ENCODE measurements around the gene B4GALT3. TPM values are rescaled to one million over a fixed set of nuclear protein-coding genes. Genes with fewer than 3 reads are reported as not detected.

Gene B4GALT3
- total and polyA plus RNA-seq, 2 of the 8 experiments (the other 6 are each of a cell fraction or from before 2014, with no cell fraction given): 42.3 to 43.0 TPM

GRCh38 chr1:161160671-161161145 is 16.6 kb downstream of the B4GALT3 start:
- Histone ChIP-seq H3K4me2 (ENCODE audit: insufficient read depth in 1 of 2, low read depth in 2 of 2, low read length in 2 of 2) (peak overlapping the region in 1 of 2 experiments; percentile 63; a peak in 1 of 4 replicates), H3K79me1 (ENCODE audit: low read depth, low read length) (no peaks in the 10 kb centered on the region; the same call in 1 of the 2 replicates), H2BK20ac (ENCODE audit: low read length) (no peak overlapping the region), H3K9ac (replicated peaks in 1 of 4; ENCODE audit: extremely low read depth in 1 of 4, low read depth in 3 of 4, low read length in 3 of 4) (no peak overlapping the region), H4K91ac (replicated peaks; ENCODE audit: insufficient read length, low read length) (no peak overlapping the region), H3K27me3 (replicated peaks in 1 of 4; ENCODE audit: control insufficient read depth in 3 of 4, extremely low read depth in 1 of 4, insufficient read depth in 3 of 4, low read length in 3 of 4) (no peaks in the 10 kb centered on the region), H3K79me2 (ENCODE audit: control insufficient read depth in 1 of 2, insufficient read depth in 2 of 2, low read length in 2 of 2) (no peaks in the 10 kb centered on the region; a peak in 1 of 4 replicates), H3K18ac (ENCODE audit: extremely low read depth, low read length) (no peak overlapping the region), H2BK120ac (replicated peaks; ENCODE audit: low read depth, low read length) (no peak overlapping the region), H2BK15ac (ENCODE audit: low read length) (no peak overlapping the region), H3K36me3 (ENCODE audit: control insufficient read depth in 2 of 4, insufficient read depth in 4 of 4, low read length in 3 of 4) (peaks cover 2 to 12% (median 7%) of the 10 kb centered on the region in 4 experiments; a peak in 5 of 8 replicates), H3K27ac (ENCODE audit: low read depth, low read length) (no peak overlapping the region), H2AFZ (ENCODE audit: low read length) (no peak overlapping the region), H2BK5ac (ENCODE audit: low read depth, low read length) (no peak overlapping the region), H3K56ac (replicated peaks; ENCODE audit: insufficient read length, low read depth, low read length) (no peak overlapping the region), H3K23me2 (ENCODE audit: low read depth, low read length) (peaks cover 6% of the 10 kb centered on the region), H3K14ac (ENCODE audit: insufficient read length) (no peak overlapping the region), H2AK5ac (ENCODE audit: low read depth, low read length) (no peak overlapping the region), H3K4me1 (replicated peaks in 1 of 4; ENCODE audit: control insufficient read depth in 3 of 4, insufficient read depth in 4 of 4, low read length in 3 of 4) (peaks cover 0 to 20% (median 8%) of the 10 kb centered on the region in 4 experiments; a peak in 5 of 7 replicates), H4K5ac (ENCODE audit: insufficient read length, low read depth, low read length) (no peak overlapping the region), H3K9me3 (ENCODE audit: insufficient read depth in 2 of 2, low read depth in 1 of 2, low read length in 1 of 2) (no peaks in the 10 kb centered on the region), H3K4me3 (ENCODE audit: extremely low read depth in 1 of 4, insufficient read depth in 2 of 4, low read depth in 3 of 4, low read length in 4 of 4) (no peak overlapping the region), H4K20me1 (replicated peaks in 1 of 2; ENCODE audit: control insufficient read depth in 1 of 2, insufficient read depth in 2 of 2, low read length in 2 of 2) (no peaks in the 10 kb centered on the region), H3K23ac (ENCODE audit: insufficient read length) (no peak overlapping the region), H4K8ac (ENCODE audit: extremely low read depth, insufficient read depth, low read length) (no peak overlapping the region), H2BK12ac (ENCODE audit: low read depth, low read length) (no peak overlapping the region), H3K4ac (replicated peaks; ENCODE audit: insufficient read length, low read depth, low read length) (no peak overlapping the region)
- TF ChIP-seq POU5F1 (IDR thresholded peaks at IDR 0.05; ENCODE audit: low read depth, low read length): no peak
- no peak for TF ChIP-seq ATF3 (IDR thresholded peaks at IDR 0.05; ENCODE audit: insufficient read depth, low read depth, low read length)
- no peak for TF ChIP-seq TAF1 (IDR thresholded peaks at IDR 0.05; ENCODE audit: low read depth, low read length)
- no peak for TF ChIP-seq CHD2 (IDR thresholded peaks at IDR 0.05; ENCODE audit: low read length)
- no peak for TF ChIP-seq BCL11A (IDR thresholded peaks at IDR 0.05; ENCODE audit: low read depth in 2 of 2, low read length in 2 of 2)
- TF ChIP-seq BRCA1 (IDR thresholded peaks at IDR 0.05; ENCODE audit: low read depth, low read length): no peak
- no peak for TF ChIP-seq CBX8 (IDR thresholded peaks at IDR 0.05; ENCODE audit: borderline replicate concordance, low read depth, low read length)
- WGBS, 2 experiments (ENCODE audit: extremely low coverage in 1 of 2, insufficient coverage in 1 of 2, insufficient read length in 1 of 2, insufficient replicate concordance in 2 of 2, low coverage in 1 of 2, low lambda C conversion rate in 2 of 2, missing lambda C conversion rate in 1 of 2): 91% methylated on average over 22 of the region's 22 CpGs; no CpG with 5 or more reads in 1 of the 2 experiments
- DNase-seq (ENCODE audit: low read depth in 1 of 2, low spot score in 2 of 2) (no peak), FAIRE-seq (no peak)
- POLR2A ChIA-PET (ENCODE audit: partially characterized antibody): interaction anchor here (0.6 to 0.9 kb wide), 2 partner anchors 11 to 59 kb away, joined by 3 read pairs; no protein-coding TSS in a partner anchor
- CTCF ChIA-PET (ENCODE audit: partially characterized antibody): interaction anchor here (1.1 kb wide), 2 partner anchors 11 to 152 kb away, joined by 3 read pairs; no protein-coding TSS in a partner anchor

All from H1 (cell line).